Measurements from ENCODE around the gene PARD3.

DNA sequence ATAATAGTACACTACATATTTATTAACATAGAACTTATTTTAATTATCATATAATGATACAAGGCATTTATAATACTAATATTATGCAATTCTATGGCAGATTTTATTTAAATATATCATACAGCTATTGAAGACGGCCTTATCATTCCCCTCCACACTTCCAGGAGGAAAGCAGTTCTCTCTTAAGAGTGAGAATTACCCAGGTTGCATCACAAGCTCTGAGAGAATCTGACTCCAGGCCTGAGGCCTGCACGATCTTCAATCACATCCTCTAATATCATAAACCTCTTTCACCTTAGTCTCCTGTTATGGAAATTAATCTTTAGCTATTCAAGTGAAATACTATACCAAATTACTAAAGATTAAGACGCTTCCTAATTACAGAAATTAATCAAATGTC lies 564.4 kb downstream of the PARD3 start:
- TF ChIP-seq CTCF (IDR thresholded peaks at IDR 0.05; ENCODE audit: borderline replicate concordance, extremely low read depth, low read length, poor library complexity, severe bottlenecking) (no peak), EZH2 (IDR thresholded peaks at IDR 0.05; ENCODE audit: borderline replicate concordance, low read depth, low read length, severe bottlenecking) (no peak)
